GM19452 (cell line): ENCODE measurements around the gene HES4.

Experiments
- ATAC-seq: cut with Tn5 transposase; IDR thresholded peaks from one replicate; pipeline ENCODE4 v1.9.1; 2021; ENCODE audit not compliant: unreplicated experiment

The HES4 gene

GRCh38 chr1:969260-969855, 30.5 kb downstream of the HES4 start:
- ATAC-seq, result no peak

GRCh38 chr1:967466-968343, 32.2 kb downstream of the HES4 start:
- no peak for ATAC-seq

DNA sequence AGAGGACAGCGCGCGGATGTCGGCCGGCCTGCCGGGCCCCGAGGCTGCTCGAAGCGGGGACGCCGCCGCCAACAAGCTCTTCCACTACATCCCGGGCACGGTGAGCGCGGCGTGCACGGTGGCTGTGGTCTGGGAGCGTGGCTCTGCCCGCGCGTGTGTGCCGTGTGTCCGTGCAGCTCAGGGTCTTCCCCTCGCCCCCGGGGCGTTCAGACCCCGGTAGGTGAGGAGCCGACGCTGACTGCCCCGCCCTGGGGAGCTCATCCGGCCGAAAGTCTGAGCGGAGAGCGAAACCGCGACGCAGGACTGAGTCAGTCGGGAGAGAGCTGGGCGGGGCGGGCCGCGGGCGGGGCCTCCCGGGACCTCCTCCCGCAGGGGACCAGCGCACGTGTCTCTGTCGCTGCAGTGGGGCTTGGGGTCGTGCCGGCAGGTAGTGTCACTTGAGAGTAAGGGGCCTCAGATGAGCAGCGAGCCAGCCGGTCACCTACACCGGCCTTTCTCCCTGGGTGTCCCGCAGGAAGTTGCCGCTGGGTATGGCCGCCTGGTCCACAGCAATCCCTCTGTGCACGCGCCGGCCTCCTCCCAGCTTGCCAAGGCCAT, 33.1 kb downstream of the HES4 start:
- ATAC-seq, result peak; percentile 61

DNA sequence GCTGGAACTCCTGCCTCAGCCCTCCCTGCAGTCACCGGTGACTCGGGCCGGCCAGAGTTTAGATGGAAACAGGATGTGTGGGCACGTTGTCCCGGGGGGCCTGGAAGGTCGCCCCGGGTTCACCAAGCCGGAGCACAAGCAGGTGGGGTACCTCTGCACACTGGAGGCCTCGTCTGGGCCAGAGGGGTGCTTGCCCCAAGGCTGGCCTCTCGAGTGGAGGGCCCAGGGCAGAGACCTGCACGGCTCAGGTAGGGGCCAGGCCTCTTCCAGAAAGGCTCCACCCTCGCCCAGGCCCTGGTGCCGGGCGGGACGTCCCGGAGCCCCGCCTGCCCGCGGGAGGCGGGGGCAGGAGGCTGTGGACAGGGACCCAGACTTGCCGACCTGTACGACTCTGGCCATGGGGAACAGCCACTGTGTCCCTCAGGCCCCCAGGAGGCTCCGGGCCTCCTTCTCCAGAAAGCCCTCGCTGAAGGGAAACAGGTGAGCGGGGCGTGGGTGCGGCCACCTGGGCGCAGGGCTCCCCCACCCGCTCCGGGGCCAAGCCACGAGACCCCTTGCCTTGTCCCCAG, 33.7 kb downstream of the HES4 start, which contains the start of gene PLEKHN1:
Gene PLEKHN1 (plus strand): TSS at position 348 of the 569 bp plus-strand sequence. CDS start 50 bp downstream, at position 398.
- ATAC-seq, result peak; percentile 34

DNA sequence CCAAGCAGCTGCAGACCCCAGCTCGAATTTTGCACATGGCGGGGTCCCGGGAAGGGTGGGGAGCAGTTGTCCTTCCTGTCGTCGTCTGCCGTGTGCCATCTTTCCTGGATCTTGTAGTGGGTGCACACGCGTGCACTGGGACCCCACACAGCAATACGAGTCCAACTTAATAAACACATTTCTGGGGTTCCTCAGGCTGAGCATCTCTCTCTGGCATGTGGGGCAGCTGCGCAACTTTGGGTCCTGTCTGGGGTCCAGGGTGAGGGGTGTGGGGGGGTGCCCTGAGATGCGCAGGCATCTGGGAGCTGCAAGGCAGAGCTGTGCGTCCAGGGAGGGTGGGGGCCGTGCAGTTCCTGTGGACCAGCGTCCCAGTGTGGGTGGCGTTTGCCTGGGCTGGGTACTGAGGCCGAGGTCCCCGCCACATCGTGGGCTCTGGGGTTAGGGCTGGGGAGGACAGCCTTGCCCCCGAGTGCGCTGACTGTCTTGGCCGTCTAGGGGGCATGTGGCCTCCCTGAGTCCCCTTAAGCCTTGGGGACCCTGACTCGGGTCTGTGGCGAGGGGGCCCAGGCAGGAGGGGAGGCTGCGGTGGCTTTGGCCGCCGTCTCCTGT, 34.3 kb downstream of the HES4 start:
- no peak for ATAC-seq

DNA sequence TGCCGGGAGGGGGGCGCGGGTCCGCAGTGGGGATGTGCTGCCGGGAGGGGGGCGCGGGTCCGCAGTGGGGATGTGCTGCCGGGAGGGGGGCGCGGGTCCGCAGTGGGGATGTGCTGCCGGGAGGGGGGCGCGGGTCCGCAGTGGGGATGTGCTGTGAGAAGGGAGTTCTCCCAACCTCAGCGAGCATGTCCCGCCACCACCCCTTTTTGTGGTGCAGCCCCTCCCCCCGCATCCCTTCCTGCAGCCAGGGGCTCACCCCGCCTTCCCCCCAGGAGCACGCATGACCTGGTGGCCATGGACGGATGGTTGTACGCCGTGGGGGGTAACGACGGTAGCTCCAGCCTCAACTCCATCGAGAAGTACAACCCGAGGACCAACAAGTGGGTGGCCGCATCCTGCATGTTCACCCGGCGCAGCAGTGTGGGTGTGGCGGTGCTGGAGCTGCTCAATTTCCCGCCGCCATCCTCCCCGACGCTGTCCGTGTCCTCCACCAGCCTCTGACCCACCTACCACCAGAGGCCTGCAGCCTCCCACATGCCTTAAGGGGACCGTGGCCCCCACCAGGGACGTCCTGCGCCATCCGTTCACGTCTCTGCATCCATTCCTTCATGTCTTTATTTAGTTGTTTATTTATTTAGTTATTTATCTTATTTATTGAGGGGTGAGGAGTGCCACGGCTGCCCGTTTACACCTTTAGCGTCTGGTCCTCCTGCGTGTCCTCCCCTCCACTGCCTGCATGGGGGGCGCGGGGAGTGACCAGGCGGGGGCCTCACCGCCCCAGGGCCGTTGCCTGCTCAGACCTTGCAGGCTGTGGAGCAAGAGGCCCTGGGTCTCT, 35.0 kb downstream of the HES4 start:
- no peak for ATAC-seq

GRCh38 chr1:963746-964525, 36.0 kb downstream of the HES4 start:
- no peak for ATAC-seq

GRCh38 chr1:963301-963651, 36.6 kb downstream of the HES4 start:
- ATAC-seq, result no peak

DNA sequence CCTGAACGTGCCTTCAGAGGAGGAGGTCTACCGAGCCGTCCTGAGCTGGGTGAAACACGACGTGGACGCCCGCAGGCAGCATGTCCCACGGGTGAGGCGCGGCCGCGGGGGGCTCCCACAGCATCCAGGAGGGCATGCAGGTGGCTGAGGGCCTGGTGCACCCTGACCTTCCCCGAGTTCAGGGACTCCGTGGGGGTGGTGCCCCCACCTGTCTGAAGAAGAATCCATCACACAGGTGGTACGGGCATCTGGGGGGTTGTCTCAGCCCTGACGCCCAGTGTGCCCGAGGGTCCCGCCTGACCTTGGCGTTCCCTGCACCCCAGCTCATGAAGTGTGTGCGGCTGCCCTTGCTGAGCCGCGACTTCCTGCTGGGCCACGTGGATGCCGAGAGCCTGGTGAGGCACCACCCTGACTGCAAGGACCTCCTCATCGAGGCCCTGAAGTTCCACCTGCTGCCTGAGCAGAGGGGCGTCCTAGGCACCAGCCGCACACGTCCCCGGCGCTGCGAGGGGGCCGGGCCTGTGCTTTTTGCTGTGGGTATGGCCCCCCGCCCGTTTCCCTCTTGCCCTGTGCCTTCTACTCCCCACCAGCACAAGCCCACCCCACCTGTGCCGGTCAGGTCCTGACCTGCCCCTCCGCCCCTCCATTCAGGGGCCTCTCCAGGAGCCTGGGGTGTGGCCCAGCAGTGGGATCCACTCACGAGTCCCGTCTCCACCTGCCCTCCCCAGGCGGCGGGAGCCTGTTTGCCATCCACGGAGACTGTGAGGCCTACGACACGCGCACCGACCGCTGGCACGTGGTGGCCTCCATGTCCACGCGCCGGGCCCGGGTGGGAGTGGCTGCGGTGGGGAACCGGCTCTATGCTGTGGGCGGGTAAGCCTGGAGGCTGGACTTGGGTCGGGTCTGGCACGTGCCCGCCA, 37.3 kb downstream of the HES4 start:
- no peak for ATAC-seq

DNA sequence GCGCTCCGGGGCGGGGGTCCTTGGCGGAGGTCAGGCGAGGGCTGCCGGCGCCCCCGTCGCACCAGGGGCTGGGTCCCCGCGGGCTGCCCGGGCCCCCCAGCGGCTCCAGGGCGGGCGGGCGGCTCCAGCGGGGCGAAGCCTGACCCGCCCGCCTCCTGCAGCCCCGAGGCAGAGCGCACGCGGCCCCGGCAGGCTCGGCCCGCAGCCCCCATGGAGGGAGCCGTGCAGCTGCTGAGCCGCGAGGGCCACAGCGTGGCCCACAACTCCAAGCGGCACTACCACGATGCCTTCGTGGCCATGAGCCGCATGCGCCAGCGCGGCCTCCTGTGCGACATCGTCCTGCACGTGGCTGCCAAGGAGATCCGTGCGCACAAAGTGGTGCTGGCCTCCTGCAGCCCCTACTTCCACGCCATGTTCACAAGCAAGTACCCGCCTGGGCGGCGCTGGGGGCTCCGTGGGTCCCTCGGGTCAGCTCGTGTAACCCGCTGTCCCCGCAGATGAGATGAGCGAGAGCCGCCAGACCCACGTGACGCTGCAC, 38.7 kb downstream of the HES4 start:
- ATAC-seq, result no peak

GRCh38 chr1:960363-961131, 39.4 kb downstream of the HES4 start, which contains the start of gene KLHL17:
TSS of gene KLHL17 (plus strand) at chr1:960584. CDS start at chr1:960694, 110 bp downstream.
- peak; percentile 52 for ATAC-seq

DNA sequence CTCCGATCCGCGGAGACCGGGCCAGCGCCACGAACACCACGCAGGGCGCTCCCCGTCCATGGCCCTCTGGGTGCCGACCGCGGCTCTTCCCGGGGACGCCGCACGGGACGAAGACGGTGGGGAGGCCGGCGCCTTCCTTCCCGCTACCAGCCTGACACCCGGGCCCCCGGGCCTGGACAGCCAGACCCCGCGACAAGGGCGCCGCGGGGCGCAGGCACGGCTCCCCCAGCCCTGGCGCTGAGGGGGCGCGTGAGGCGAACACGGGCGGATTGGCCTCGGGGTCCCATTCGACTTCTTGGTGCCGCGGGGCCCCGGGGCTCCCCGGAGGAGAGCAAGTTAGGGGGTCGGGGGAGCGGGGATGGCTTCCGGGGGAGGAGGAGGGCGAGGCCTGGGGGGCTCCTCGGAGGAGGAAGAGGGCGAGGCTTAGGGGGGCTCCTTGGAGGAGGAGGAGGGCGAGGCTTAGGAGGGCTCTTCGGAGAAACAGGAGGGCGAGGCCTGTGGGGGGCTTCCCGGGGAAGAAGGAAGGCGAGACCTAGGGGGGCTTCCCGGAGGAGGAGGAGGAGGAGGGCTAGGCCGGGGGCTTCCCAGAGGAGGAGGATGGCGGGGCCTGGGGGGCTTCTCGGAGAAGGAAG, 40.0 kb downstream of the HES4 start:
- no peak for ATAC-seq

DNA sequence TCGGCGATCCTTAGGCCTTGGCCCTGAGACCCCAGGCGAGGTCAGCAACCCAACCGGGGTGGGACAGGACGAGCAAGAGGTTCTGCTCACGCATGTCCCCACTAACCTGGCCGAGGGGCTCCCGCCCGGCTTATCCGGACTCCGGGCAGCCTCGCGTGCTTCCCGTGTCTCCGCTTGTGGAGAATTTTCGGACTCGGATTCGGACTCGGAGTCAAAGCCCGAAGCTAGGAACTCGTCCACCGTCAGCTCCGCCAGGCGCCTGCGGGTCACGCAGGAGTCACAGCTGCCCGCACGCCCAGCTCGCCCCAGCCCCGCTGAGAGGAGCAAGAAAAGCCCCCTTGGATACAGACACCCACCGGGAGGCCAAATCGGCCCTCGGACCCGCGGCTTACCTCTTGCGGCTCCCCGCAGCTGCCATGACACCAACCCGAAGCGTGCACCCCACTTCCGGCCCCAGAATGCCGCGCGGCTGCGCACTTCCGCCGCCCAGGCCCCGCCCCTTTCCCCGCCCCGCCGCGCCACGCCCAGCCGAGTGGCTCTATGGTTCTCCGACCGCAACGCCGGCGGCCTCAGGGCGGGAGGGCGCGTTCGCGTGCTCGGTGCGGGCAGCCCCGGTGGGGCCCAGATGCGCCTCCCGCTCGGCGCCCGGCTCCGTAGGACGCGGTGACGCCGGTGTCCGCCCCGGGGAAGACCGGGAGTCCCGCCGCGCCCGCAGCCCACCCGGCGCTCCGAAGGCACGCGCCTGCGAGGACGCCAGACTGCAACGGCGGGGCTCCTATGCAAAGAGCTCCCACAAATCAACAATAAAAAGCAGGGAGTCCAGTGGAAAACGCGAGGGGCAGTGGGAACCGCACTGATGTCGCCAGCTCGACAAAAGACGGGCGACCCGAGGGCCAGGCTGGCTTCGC, 40.8 kb downstream of the HES4 start, which contains the start of gene NOC2L:
Gene NOC2L (minus strand): TSS at position 434 of the 908 bp plus-strand sequence. CDS start 16 bp downstream, at position 418.
- ATAC-seq, result peak; percentile 73

GRCh38 chr1:956636-957035, 43.3 kb downstream of the HES4 start:
- ATAC-seq, result no peak

GRCh38 chr1:955474-955873, 44.4 kb downstream of the HES4 start:
- no peak for ATAC-seq

DNA sequence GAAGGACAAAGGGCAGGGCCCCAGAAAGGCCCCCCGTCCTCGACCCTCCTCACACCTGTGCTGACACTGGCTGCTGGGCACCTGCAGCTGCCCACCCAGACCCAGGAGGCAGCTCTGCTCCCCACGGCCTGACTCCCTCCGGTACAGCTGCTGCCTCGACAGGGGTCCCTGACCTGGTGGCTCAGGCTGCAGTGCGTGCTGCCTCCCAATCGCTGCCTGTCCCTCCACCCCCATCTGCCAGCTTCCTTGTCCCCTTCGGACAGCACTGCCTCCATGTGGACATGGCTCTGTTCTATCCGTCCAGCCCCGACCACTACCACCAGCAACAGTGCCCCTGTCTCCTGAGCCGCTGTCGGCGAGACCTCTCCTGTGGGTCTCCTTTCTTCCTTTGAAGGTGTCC, 45.0 kb downstream of the HES4 start:
- no peak for ATAC-seq
